KMS-11 (cell line): Measurements from ENCODE around the gene ZSCAN5A.

ENCODE experiments used
- H2AFZ ChIP-seq: fragments of 200-600 bp; sonication (generic); 2 replicates; pipeline ENCODE4 v1.6.1; 2016; ENCODE audit warnings: antibody characterized with exemption, mixed run types, low read depth
- H3K27ac ChIP-seq: fragments of 200-600 bp; sonication (generic); 2 replicates; pipeline ENCODE4 v1.6.1; 2016; ENCODE audit warnings: mild to moderate bottlenecking, mixed run types
- H3K27me3 ChIP-seq: fragments of 200-600 bp; sonication (generic); 2 replicates; pipeline ENCODE4 v1.6.1; 2017; ENCODE audit warnings: mild to moderate bottlenecking, low read depth, mixed run types, moderate library complexity; ENCODE audit not compliant: insufficient read depth
- H3K36me3 ChIP-seq: fragments of 200-600 bp; sonication (generic); 2 replicates; pipeline ENCODE4 v1.6.1; 2017; ENCODE audit warnings: mild to moderate bottlenecking, mixed run types; ENCODE audit not compliant: insufficient read depth
- H3K4me1 ChIP-seq: fragments of 200-600 bp; sonication (generic); 2 replicates; pipeline ENCODE4 v1.6.1; 2016; ENCODE audit warnings: mild to moderate bottlenecking, low read depth, mixed run types; ENCODE audit not compliant: poor library complexity, severe bottlenecking
- H3K4me2 ChIP-seq: fragments of 200-600 bp; sonication (generic); 2 replicates; pipeline ENCODE4 v1.7.0; 2016; ENCODE audit warnings: mild to moderate bottlenecking, mixed run types
- H3K4me3 ChIP-seq: fragments of 200-600 bp; sonication (generic); IDR thresholded peaks from 2 replicates; pipeline ENCODE4 v1.6.1; 2017; ENCODE audit warnings: low read depth, low read length, mixed read lengths; ENCODE audit not compliant: insufficient read depth
- H3K79me2 ChIP-seq: fragments of 200-600 bp; sonication (generic); 2 replicates; pipeline ENCODE4 v1.6.1; 2016; ENCODE audit warnings: low read depth, mixed run types; ENCODE audit not compliant: insufficient read depth
- H3K9ac ChIP-seq: fragments of 200-600 bp; sonication (generic); 2 replicates; pipeline ENCODE4 v1.6.1; 2016; ENCODE audit warnings: mild to moderate bottlenecking, mixed run types
- H4K20me1 ChIP-seq: fragments of 200-600 bp; sonication (generic); 2 replicates; pipeline ENCODE4 v1.6.1; 2016; ENCODE audit warnings: mild to moderate bottlenecking, mixed run types; ENCODE audit not compliant: insufficient read depth
- TF ChIP-seq, protein P1 (sequence below): fragments of 200-600 bp; sonication (generic); conservative IDR thresholded peaks from 2 replicates; pipeline ENCODE4 v1.6.1; 2017; ENCODE audit warnings: low read depth, mild to moderate bottlenecking, antibody characterized with exemption, low read length, moderate library complexity, mixed read lengths

ZSCAN5A gene

DNA sequence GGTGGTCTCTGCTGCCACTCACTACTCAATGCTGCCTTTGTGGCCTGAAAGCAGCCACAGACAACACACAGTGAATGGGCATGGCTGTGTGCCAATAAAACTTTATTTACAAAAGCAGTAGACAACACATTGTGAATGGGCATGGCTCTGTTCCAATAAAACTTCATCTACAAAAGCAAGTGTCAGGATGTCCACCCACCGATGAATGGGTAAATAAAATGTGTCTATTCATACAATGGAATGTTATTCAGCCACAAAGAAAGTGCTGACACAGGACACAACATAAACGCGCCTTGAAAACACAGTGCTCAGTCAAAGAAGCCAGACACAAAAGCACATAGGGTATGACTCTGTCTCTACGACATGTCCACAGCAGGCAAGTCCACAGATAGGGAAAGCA lies 20.1 kb downstream of the ZSCAN5A start:
- TF ChIP-seq, protein P1, sequence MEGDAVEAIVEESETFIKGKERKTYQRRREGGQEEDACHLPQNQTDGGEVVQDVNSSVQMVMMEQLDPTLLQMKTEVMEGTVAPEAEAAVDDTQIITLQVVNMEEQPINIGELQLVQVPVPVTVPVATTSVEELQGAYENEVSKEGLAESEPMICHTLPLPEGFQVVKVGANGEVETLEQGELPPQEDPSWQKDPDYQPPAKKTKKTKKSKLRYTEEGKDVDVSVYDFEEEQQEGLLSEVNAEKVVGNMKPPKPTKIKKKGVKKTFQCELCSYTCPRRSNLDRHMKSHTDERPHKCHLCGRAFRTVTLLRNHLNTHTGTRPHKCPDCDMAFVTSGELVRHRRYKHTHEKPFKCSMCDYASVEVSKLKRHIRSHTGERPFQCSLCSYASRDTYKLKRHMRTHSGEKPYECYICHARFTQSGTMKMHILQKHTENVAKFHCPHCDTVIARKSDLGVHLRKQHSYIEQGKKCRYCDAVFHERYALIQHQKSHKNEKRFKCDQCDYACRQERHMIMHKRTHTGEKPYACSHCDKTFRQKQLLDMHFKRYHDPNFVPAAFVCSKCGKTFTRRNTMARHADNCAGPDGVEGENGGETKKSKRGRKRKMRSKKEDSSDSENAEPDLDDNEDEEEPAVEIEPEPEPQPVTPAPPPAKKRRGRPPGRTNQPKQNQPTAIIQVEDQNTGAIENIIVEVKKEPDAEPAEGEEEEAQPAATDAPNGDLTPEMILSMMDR = no peak
- Histone ChIP-seq H3K27ac (no peak overlapping the region), H2AFZ (no peak overlapping the region), H3K27me3 (no peaks in the 10 kb centered on the region), H3K36me3 (no peaks in the 10 kb centered on the region), H3K4me1 (no peaks in the 10 kb centered on the region), H3K79me2 (no peaks in the 10 kb centered on the region), H3K4me2 (no peak overlapping the region), H4K20me1 (no peaks in the 10 kb centered on the region), H3K4me3 (no peak overlapping the region), H3K9ac (no peak overlapping the region)

DNA sequence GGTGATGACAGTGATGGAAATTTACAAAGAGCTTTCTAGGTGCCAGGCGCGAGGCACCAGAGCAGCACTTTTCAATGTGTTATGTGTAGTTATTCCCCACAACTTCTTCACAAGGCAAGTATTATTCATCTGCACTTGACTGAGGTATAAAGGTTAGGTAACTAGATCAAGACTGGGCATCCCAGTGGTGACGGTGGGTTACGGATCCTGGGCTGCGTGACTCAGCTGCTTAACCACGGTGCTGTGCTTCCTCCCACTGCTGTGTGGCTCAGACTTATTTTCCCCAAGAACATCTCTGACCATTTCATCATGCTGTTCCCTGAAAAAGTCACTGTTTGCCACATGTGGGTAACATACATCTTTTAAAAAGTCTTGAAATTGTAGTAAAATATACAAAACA lies 22.8 kb downstream of the ZSCAN5A start:
- Histone ChIP-seq H3K79me2 (no peaks in the 10 kb centered on the region), H3K9ac (no peak overlapping the region), H3K27me3 (no peaks in the 10 kb centered on the region), H3K27ac (no peak overlapping the region), H3K36me3 (no peaks in the 10 kb centered on the region), H3K4me1 (no peaks in the 10 kb centered on the region), H3K4me3 (no peak overlapping the region), H3K4me2 (no peak overlapping the region), H2AFZ (no peak overlapping the region), H4K20me1 (no peaks in the 10 kb centered on the region)
- TF ChIP-seq, protein P1 = no peak

GRCh38 chr19:56290104-56290503 lies 24.5 kb downstream of the ZSCAN5A start:
- Histone ChIP-seq H3K4me1 (no peaks in the 10 kb centered on the region), H3K4me2 (no peak overlapping the region), H4K20me1 (no peaks in the 10 kb centered on the region), H3K27me3 (no peaks in the 10 kb centered on the region), H3K9ac (no peak overlapping the region), H3K36me3 (no peaks in the 10 kb centered on the region), H3K79me2 (no peaks in the 10 kb centered on the region), H3K27ac (no peak overlapping the region), H3K4me3 (no peak overlapping the region), H2AFZ (no peak overlapping the region)
- TF ChIP-seq, protein P1 = no peak

GRCh38 chr19:56284746-56285145 lies 29.9 kb downstream of the ZSCAN5A start:
- H3K4me3 ChIP-seq = no peak overlapping the region
- no peak overlapping the region for H3K27ac ChIP-seq
- no peaks in the 10 kb centered on the region for H3K36me3 ChIP-seq
- H2AFZ ChIP-seq = no peak overlapping the region
- no peak overlapping the region for H3K9ac ChIP-seq
- H4K20me1 ChIP-seq = no peaks in the 10 kb centered on the region
- no peak overlapping the region for H3K4me2 ChIP-seq
- H3K79me2 ChIP-seq = no peaks in the 10 kb centered on the region
- TF ChIP-seq, protein P1 = no peak
- H3K27me3 ChIP-seq = no peaks in the 10 kb centered on the region
- no peaks in the 10 kb centered on the region for H3K4me1 ChIP-seq
